Stomach (tissue), 4 donors: ENCODE data around the gene CAMSAP2.

ENCODE experiments used
- EP300 ChIP-seq: sonication (generic); formaldehyde crosslinking; IDR thresholded peaks from one replicate; pipeline ENCODE4 v1.6.1; 2017; ENCODE audit warnings: antibody characterized with exemption
- POLR2A ChIP-seq, 4 donors: fragments of 450-650 bp; IDR thresholded peaks; one replicate each; pipeline ENCODE4 v1.6.1; 2016; ENCODE audit warnings: antibody characterized with exemption in 4 of 4, control low read depth in 2 of 4, mild to moderate bottlenecking in 1 of 4, moderate library complexity in 1 of 4
- POLR2AphosphoS5 ChIP-seq, 3 donors: sonication (generic); formaldehyde crosslinking; IDR thresholded peaks; one replicate each; pipeline ENCODE4 v1.6.1; 2016; ENCODE audit warnings: antibody characterized with exemption in 3 of 3
- TF ChIP-seq, protein P1 (sequence below), 7 experiments: fragments of 450-650 bp in 4 of 7; fragments of 200-600 bp in 3 of 7; sonication (generic) in 3 of 7; IDR thresholded peaks; one replicate each; pipeline ENCODE4 v1.5.1; 2016 to 2019; ENCODE audit warnings: antibody characterized with exemption in 7 of 7, control low read depth in 2 of 7, mild to moderate bottlenecking in 1 of 7

DNA sequence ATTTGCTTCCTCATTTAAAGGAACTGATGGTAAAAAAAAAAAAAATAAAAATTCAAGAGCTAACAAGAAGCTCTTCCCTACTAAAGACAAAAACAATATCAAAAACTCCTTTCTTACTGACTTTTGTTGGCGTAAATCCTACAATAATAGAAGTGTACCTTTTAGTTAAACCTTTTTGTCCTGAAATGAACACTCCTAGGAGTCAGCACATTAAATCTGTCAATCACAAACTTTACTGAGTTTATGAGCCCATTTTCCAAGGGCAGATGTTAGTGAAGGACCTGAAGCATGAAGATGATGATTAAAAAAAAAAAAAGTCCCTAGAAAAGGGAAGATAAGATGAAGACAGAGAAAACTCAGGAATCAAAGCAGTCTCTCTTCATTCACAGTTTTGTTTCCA lies 46.4 kb upstream of the CAMSAP2 start:
- TF ChIP-seq POLR2A (IDR thresholded peaks at IDR 0.05) (no peak), EP300 (no peak), POLR2AphosphoS5 (IDR thresholded peaks at IDR 0.05) (no peak)
- TF ChIP-seq, protein P1, sequence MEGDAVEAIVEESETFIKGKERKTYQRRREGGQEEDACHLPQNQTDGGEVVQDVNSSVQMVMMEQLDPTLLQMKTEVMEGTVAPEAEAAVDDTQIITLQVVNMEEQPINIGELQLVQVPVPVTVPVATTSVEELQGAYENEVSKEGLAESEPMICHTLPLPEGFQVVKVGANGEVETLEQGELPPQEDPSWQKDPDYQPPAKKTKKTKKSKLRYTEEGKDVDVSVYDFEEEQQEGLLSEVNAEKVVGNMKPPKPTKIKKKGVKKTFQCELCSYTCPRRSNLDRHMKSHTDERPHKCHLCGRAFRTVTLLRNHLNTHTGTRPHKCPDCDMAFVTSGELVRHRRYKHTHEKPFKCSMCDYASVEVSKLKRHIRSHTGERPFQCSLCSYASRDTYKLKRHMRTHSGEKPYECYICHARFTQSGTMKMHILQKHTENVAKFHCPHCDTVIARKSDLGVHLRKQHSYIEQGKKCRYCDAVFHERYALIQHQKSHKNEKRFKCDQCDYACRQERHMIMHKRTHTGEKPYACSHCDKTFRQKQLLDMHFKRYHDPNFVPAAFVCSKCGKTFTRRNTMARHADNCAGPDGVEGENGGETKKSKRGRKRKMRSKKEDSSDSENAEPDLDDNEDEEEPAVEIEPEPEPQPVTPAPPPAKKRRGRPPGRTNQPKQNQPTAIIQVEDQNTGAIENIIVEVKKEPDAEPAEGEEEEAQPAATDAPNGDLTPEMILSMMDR (IDR thresholded peaks at IDR 0.05), result no peak
